HCT116 (cell line): ENCODE measurements around the gene HIVEP2. TPM values are rescaled to one million over a fixed set of nuclear protein-coding genes. Genes with fewer than 3 reads are reported as not detected.

ENCODE experiments used
- ATAC-seq: fragments of 200-7000 bp; cut with Tn5 transposase; 2 replicates; pipeline ENCODE4 v1.9.1; 2020; ENCODE audit warnings: mild to moderate bottlenecking, moderate library complexity
- BruUV-seq: library from RNA; stranded (reverse); fragments of 400-500 nt; replicated peaks from 2 replicates; lab custom pipeline; 2021; lab: Mats Ljungman, UMichigan
- CTCF ChIA-PET: fragments of 300-600 bp; sonication (Branson Sonifier 250); formaldehyde crosslinking; loops from one replicate; lab custom pipeline; 2021; ENCODE audit warnings: antibody characterized with exemption; lab: Charles Lee
- POLR2A ChIA-PET: fragments of 300-600, 350-600 bp; sonication (Branson Sonifier 250); formaldehyde crosslinking; loops from one replicate; lab custom pipeline; 2021; ENCODE audit warnings: antibody characterized with exemption; lab: Charles Lee
- RAD21 ChIA-PET, 2 experiments: fragments of 300-600 bp; sonication (Branson Sonifier 250); formaldehyde crosslinking; loops; one replicate each; lab custom pipeline; 2023; ENCODE audit warnings: low total read pairs in 2 of 2; ENCODE audit not compliant: uncharacterized antibody in 2 of 2, unreplicated experiment in 2 of 2, low non-redundant PET in 1 of 2; lab: Charles Lee
- DNase-seq: peaks from one replicate; pipeline ENCODE4 v3.0.0-alpha.2; 2010; ENCODE audit warnings: low read depth, low spot score
- H2AFZ ChIP-seq: fragments of 200-600 bp; shearing (Covaris generic), sonication (generic); 2 replicates; pipeline ENCODE4 v1.6.1; 2017; ENCODE audit warnings: low read depth, mixed run types, mixed read lengths, antibody characterized with exemption, low read length; ENCODE audit not compliant: poor library complexity, severe bottlenecking
- H3K27ac ChIP-seq: 2 replicates; pipeline ENCODE4 v1.5.1; 2012; ENCODE audit warnings: low read depth, low read length
- H3K27me3 ChIP-seq: fragments of 200-600 bp; sonication (generic); 2 replicates; pipeline ENCODE4 v1.6.1; 2016; ENCODE audit warnings: mixed run types, low read length, mixed read lengths; ENCODE audit not compliant: insufficient read depth
- H3K36me3 ChIP-seq, 2 experiments: fragments of 200-500 bp in 1 of 2; fragments of 200-600 bp in 1 of 2; sonication (Bioruptor generic) in 1 of 2; sonication (generic) in 1 of 2; 2 replicates each; pipeline versions ENCODE4 v1.5.1 to v1.6.1; 2014 to 2016; ENCODE audit warnings: low read length in 2 of 2, inconsistent platforms in 1 of 2, mixed read lengths in 1 of 2, mixed run types in 1 of 2; ENCODE audit not compliant: insufficient read depth in 2 of 2, control insufficient read depth in 1 of 2
- H3K4me1 ChIP-seq, 2 experiments: fragments of 200-600 bp in 1 of 2; sonication (generic) in 1 of 2; 2 replicates each; pipeline versions ENCODE4 v1.5.1 to v1.6.1; 2012 to 2017; ENCODE audit warnings: low read length in 2 of 2, inconsistent platforms in 1 of 2, mild to moderate bottlenecking in 1 of 2, mixed read lengths in 1 of 2, mixed run types in 1 of 2, moderate library complexity in 1 of 2; ENCODE audit not compliant: insufficient read depth in 2 of 2, control insufficient read depth in 1 of 2
- H3K4me2 ChIP-seq: fragments of 200-600 bp; sonication (generic); 2 replicates; pipeline ENCODE4 v1.6.1; 2017; ENCODE audit warnings: mixed run types, low read length, mixed read lengths
- H3K4me3 ChIP-seq, 2 experiments: fragments of 200-600 bp in 1 of 2; sonication (generic) in 1 of 2; replicated peaks in 1 of 2; 2 replicates each; pipeline ENCODE4 v1.5.1; 2011 to 2016; ENCODE audit warnings: low read length in 2 of 2, control low read depth in 1 of 2, low read depth in 1 of 2, mild to moderate bottlenecking in 1 of 2, mixed read lengths in 1 of 2, mixed run types in 1 of 2
- H3K79me2 ChIP-seq: fragments of 200-600 bp; sonication (generic); 2 replicates; pipeline ENCODE4 v1.6.1; 2017; ENCODE audit warnings: mild to moderate bottlenecking, mixed run types, low read length, moderate library complexity, mixed read lengths; ENCODE audit not compliant: insufficient read depth
- H3K9ac ChIP-seq: fragments of 200-600 bp; sonication (generic); 2 replicates; pipeline ENCODE4 v1.6.1; 2016; ENCODE audit warnings: low read length, mixed read lengths
- H3K9me2 ChIP-seq: fragments of 200-600 bp; sonication (generic), shearing (Covaris generic); 2 replicates; pipeline ENCODE4 v1.6.1; 2017; ENCODE audit warnings: mixed run types, mild to moderate bottlenecking, moderate library complexity; ENCODE audit not compliant: insufficient read depth
- H3K9me3 ChIP-seq, 2 experiments: fragments of 200-500 bp in 1 of 2; fragments of 200-600 bp in 1 of 2; sonication (Bioruptor generic) in 1 of 2; sonication (generic) in 1 of 2; 2 replicates each; pipeline ENCODE4 v1.6.1; 2014 to 2017; ENCODE audit warnings: low read length in 2 of 2, mixed read lengths in 2 of 2, inconsistent platforms in 1 of 2, low read depth in 1 of 2, mild to moderate bottlenecking in 1 of 2, mixed run types in 1 of 2, moderate library complexity in 1 of 2; ENCODE audit not compliant: control insufficient read depth in 1 of 2, insufficient read depth in 1 of 2
- H4K20me1 ChIP-seq: fragments of 200-600 bp; sonication (generic), shearing (Covaris generic); 2 replicates; pipeline ENCODE4 v1.6.1; 2017; ENCODE audit warnings: mixed run types, mild to moderate bottlenecking, moderate library complexity; ENCODE audit not compliant: insufficient read depth
- ATF3 ChIP-seq: IDR thresholded peaks from 2 replicates; pipeline ENCODE4 v1.6.1; 2012
- CBX3 ChIP-seq: IDR thresholded peaks from 2 replicates; pipeline ENCODE4 v1.6.1; 2012; ENCODE audit warnings: low read depth
- CEBPB ChIP-seq: IDR thresholded peaks from 2 replicates; pipeline ENCODE4 v1.6.1; 2012; ENCODE audit warnings: low read depth
- EGR1 ChIP-seq: IDR thresholded peaks from 2 replicates; pipeline ENCODE4 v1.6.1; 2012; ENCODE audit warnings: low read depth
- ELF1 ChIP-seq: IDR thresholded peaks from 2 replicates; pipeline ENCODE4 v1.6.1; 2012; ENCODE audit warnings: low read depth, borderline replicate concordance
- EZH2phosphoT487 ChIP-seq: fragments of 200-600 bp; IDR thresholded peaks from 2 replicates; pipeline ENCODE4 v1.6.1; 2018; ENCODE audit warnings: antibody characterized with exemption, borderline replicate concordance
- POLR2A ChIP-seq: IDR thresholded peaks from 2 replicates; pipeline ENCODE4 v1.7.0; 2011; ENCODE audit warnings: borderline replicate concordance; ENCODE audit not compliant: insufficient read depth, insufficient read length; ENCODE audit errors: extremely low read depth
- REST ChIP-seq: IDR thresholded peaks from 2 replicates; pipeline ENCODE4 v1.6.1; 2012; ENCODE audit warnings: low read depth
- SRF ChIP-seq: IDR thresholded peaks from 2 replicates; pipeline ENCODE4 v1.6.1; 2012; ENCODE audit warnings: low read depth
- TCF7L2 ChIP-seq: IDR thresholded peaks from 2 replicates; pipeline ENCODE4 v1.7.0; 2011; ENCODE audit warnings: borderline replicate concordance, inconsistent platforms; ENCODE audit not compliant: insufficient read depth, insufficient read length; ENCODE audit errors: extremely low read depth
- ZBTB33 ChIP-seq: IDR thresholded peaks from 2 replicates; pipeline ENCODE4 v1.6.1; 2011; ENCODE audit warnings: mild to moderate bottlenecking, low read length, moderate library complexity; ENCODE audit not compliant: insufficient replicate concordance; ENCODE audit errors: extremely low read depth
- ZFX ChIP-seq: fragments of 450-650 bp; IDR thresholded peaks from 2 replicates; pipeline ENCODE4 v1.6.1; 2017
- ZNF274 ChIP-seq: fragments of 200-500 bp; sonication (Bioruptor generic); IDR thresholded peaks from 2 replicates; pipeline ENCODE4 v1.6.1; 2014; ENCODE audit warnings: mild to moderate bottlenecking, low read depth, low read length, inconsistent platforms
- intact Hi-C: fragments of 100-400 bp; cut with micrococcal nuclease; formaldehyde crosslinking; loops from 2 replicates; pipeline ENCODE4 v1.10.0; 2022
- total RNA-seq: library from RNA; stranded (reverse); gene quantifications from one replicate; pipeline ENCODE4 v1.2.1, GENCODE V29; 2021; ENCODE audit not compliant: unreplicated experiment
- TF ChIP-seq, protein P1 (sequence below), 3 experiments: fragments of 200-600 bp in 1 of 3; sonication (generic) in 1 of 3; IDR thresholded peaks in 2 of 3; conservative IDR thresholded peaks in 1 of 3; 2 replicates each; pipeline ENCODE4 v1.5.1; 2012 to 2017; ENCODE audit warnings: low read depth in 2 of 3, low read length in 2 of 3, antibody characterized with exemption in 1 of 3, borderline replicate concordance in 1 of 3, control low read depth in 1 of 3, mild to moderate bottlenecking in 1 of 3, mixed read lengths in 1 of 3, mixed run types in 1 of 3, moderate library complexity in 1 of 3; ENCODE audit not compliant: insufficient read depth in 1 of 3

Gene HIVEP2
- total RNA-seq, 1 experiment from 2014 or later: 8.1 TPM

DNA sequence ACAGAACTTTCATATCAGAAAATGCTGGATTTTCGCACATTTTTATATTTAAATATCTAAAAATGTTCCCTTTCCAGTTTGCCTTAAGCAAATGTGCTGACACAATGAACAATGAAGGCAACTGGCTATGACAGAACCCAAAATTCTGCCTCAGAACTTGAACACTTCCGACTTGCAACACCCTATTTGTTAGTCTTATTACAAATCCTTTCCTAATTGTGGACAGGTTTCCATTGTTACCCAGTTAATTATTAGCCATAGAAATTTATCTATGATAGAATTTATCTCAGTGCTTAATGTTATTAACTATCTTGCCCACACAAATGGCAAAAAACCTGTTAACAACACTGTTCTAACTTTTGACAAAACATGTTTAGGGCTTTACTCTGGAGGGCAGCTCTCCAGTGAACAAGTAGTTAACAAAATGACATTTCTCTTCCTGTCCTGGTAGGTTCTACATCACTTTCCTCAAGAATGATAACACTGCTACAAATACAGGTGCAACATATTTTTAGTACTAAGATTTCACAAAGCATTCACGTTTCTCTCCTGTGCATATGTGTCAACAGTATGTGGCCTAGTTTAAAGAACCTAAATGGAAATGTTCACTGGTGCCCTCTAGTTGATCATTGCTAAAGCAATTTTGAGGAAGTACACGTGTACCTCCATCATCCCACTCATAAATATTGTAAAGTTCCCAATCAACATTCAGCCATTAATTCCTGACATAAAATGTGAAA, 58.4 kb downstream of the HIVEP2 start (continued):
- TF ChIP-seq ATF3 (no peak), SRF (no peak), ZNF274 (no peak), ELF1 (no peak; the same call in 1 of the 2 replicates)
- TF ChIP-seq, all 23 proteins: peak for 6

GRCh38 chr6:142885182-142885867, 59.7 kb downstream of the HIVEP2 start:
- BruUV-seq: no TSS peak
- Histone ChIP-seq H3K79me2 (no peaks in the 10 kb centered on the region), H3K27me3 (no peaks in the 10 kb centered on the region), H3K9me2 (no peaks in the 10 kb centered on the region), H2AFZ (no peak overlapping the region), H3K9ac (peak overlapping the region; percentile 50), H3K4me3 (peak overlapping the region; percentile 37 to 51), H3K9me3 (no peaks in the 10 kb centered on the region), H3K4me1 (peaks cover 19 to 38% of the 10 kb centered on the region in 2 experiments), H3K4me2 (peak overlapping the region; percentile 81), H3K36me3 (no peaks in the 10 kb centered on the region), H4K20me1 (no peaks in the 10 kb centered on the region), H3K27ac (peak overlapping the region; percentile 58)
- RAD21 ChIA-PET: no interaction called here
- ATAC-seq: peak; percentile 91
- CTCF ChIA-PET: interaction anchor here (0.8 to 1.1 kb wide), 2 partner anchors 141 to 411 kb away, joined by 3 read pairs; no protein-coding TSS in a partner anchor
- POLR2A ChIA-PET: no interaction called here
- intact Hi-C loops: loop anchor here (1.0 to 5.0 kb wide), 3 partner anchors 42 to 193 kb away; no protein-coding TSS in a partner anchor
- peak; percentile 94 for DNase-seq
- TF ChIP-seq ATF3 (peak; percentile 79), TCF7L2 (peak; percentile 30), EGR1 (no peak), REST (no peak), ELF1 (no peak), ZFX (no peak), POLR2A (no peak), EZH2phosphoT487 (no peak), ZBTB33 (no peak), CEBPB (peak; percentile 82), CBX3 (peak; percentile 70)
- TF ChIP-seq, protein P1, sequence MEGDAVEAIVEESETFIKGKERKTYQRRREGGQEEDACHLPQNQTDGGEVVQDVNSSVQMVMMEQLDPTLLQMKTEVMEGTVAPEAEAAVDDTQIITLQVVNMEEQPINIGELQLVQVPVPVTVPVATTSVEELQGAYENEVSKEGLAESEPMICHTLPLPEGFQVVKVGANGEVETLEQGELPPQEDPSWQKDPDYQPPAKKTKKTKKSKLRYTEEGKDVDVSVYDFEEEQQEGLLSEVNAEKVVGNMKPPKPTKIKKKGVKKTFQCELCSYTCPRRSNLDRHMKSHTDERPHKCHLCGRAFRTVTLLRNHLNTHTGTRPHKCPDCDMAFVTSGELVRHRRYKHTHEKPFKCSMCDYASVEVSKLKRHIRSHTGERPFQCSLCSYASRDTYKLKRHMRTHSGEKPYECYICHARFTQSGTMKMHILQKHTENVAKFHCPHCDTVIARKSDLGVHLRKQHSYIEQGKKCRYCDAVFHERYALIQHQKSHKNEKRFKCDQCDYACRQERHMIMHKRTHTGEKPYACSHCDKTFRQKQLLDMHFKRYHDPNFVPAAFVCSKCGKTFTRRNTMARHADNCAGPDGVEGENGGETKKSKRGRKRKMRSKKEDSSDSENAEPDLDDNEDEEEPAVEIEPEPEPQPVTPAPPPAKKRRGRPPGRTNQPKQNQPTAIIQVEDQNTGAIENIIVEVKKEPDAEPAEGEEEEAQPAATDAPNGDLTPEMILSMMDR (IDR thresholded peaks at IDR 0.05 in 2 of 3, conservative IDR thresholded peaks at IDR 0.05 in 1 of 3; ENCODE audit: borderline replicate concordance in 1 of 3, insufficient read depth in 1 of 3, low read depth in 2 of 3, low read length in 2 of 3): no peak
